ENCODE results near the gene MMP10. TPM values are rescaled to one million over a fixed set of nuclear protein-coding genes. Genes with fewer than 3 reads are reported as not detected.

MMP10 gene
- total and polyA plus RNA-seq, 2 donors (not counting 1 experiment from before 2014, with no cell fraction given) = 0.17 to 0.66 TPM

DNA sequence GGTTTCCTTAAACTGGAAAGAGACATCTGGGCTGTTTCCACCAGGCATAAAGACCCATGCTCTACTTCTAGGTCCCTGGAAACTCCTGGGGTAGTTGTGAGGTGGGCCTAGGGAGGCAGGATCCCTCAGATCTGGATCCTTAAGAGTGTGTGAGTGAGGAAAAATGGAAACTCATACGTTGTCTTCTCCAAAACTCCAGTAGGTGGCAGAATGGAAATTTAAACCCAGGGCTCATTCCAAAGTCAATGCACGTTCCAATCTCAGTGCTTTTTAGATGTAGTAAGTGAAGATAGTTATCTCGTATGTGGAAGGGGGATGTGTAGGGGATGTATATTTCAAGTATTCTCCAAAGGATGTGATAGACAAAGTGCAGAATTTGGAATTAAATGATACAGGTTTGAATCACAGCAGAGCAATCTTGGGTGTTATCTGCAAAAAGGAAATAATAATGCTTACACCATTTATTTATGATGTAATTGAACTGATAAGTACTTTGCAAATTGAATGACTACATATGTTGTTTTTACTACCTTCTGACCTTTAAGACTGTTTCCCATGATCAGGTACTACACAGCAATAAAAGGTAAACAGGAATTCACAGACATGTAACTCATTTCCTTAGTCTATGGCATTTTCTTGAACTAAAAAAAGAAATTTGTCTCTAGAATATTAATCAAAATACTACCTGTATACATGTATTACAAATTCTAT lies 30.7 kb upstream of the MMP10 start:
- Histone ChIP-seq H3K9me3 (ENCODE audit: control insufficient read depth, insufficient read depth, low read depth, low read length) (no peaks in the 10 kb centered on the region), H3K4me2 (ENCODE audit: extremely low read depth, insufficient read depth, low read length) (no peak overlapping the region), H3K79me2 (ENCODE audit: control insufficient read depth, insufficient read depth, low read length) (no peaks in the 10 kb centered on the region), H3K27ac (ENCODE audit: insufficient read depth, low read length) (no peak overlapping the region), H3K27me3 (ENCODE audit: control insufficient read depth, insufficient read depth, low read length) (no peaks in the 10 kb centered on the region), H3K9ac (ENCODE audit: insufficient read depth, low read length) (no peak overlapping the region), H3K4me3 (replicated peaks in 1 of 4; ENCODE audit: control extremely low read depth in 1 of 4, insufficient read depth in 1 of 4, low read depth in 3 of 4, low read length in 4 of 4) (no peak overlapping the region), H2AFZ (ENCODE audit: low read length) (peak overlapping the region; percentile 65), H3K4me1 (ENCODE audit: control insufficient read depth, extremely low read depth, insufficient read depth, low read length) (no peaks in the 10 kb centered on the region), H4K20me1 (ENCODE audit: control insufficient read depth, extremely low read depth, insufficient read depth, low read length) (no peaks in the 10 kb centered on the region), H3K36me3 (ENCODE audit: control insufficient read depth, insufficient read depth, low read length) (no peaks in the 10 kb centered on the region)
- DNase-seq (ENCODE audit: low read depth in 2 of 2) = peak; percentile 35 to 47
- TF ChIP-seq, protein P1, sequence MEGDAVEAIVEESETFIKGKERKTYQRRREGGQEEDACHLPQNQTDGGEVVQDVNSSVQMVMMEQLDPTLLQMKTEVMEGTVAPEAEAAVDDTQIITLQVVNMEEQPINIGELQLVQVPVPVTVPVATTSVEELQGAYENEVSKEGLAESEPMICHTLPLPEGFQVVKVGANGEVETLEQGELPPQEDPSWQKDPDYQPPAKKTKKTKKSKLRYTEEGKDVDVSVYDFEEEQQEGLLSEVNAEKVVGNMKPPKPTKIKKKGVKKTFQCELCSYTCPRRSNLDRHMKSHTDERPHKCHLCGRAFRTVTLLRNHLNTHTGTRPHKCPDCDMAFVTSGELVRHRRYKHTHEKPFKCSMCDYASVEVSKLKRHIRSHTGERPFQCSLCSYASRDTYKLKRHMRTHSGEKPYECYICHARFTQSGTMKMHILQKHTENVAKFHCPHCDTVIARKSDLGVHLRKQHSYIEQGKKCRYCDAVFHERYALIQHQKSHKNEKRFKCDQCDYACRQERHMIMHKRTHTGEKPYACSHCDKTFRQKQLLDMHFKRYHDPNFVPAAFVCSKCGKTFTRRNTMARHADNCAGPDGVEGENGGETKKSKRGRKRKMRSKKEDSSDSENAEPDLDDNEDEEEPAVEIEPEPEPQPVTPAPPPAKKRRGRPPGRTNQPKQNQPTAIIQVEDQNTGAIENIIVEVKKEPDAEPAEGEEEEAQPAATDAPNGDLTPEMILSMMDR (conservative IDR thresholded peaks at IDR 0.05 in 1 of 2, IDR thresholded peaks at IDR 0.05 in 1 of 2; ENCODE audit: low read depth in 1 of 2, low read length in 2 of 2) = peak; percentile 61 to 71
- TF ChIP-seq EZH2 (IDR thresholded peaks at IDR 0.05; ENCODE audit: low read length, missing control alignments) = no peak

DNA sequence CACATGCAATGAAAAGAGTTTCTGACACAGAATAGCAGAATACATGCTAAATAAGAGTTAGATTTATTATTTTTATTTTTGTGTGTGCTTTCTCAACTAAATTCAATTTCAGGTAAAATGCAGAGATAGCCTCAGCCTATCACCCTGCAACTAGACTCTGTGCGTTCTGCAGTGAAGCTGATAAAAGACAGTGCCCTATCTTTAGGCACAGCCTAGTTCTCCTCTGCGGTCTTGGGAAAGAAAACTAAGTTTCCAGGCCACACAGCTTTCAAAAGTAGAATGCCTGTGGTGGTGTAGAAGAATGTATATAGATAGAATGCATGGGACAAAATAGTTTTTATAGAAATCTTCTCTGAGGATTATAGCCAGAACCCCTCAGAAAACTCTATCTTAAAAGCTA lies 29.5 kb upstream of the MMP10 start:
- H3K4me1 ChIP-seq (ENCODE audit: control insufficient read depth, extremely low read depth, insufficient read depth, low read length) = no peaks in the 10 kb centered on the region
- no peak for DNase-seq (ENCODE audit: low read depth in 2 of 2)
- no peaks in the 10 kb centered on the region for H3K9me3 ChIP-seq (ENCODE audit: control insufficient read depth, insufficient read depth, low read depth, low read length)
- H3K27ac ChIP-seq (ENCODE audit: insufficient read depth, low read length) = no peak overlapping the region
- H4K20me1 ChIP-seq (ENCODE audit: control insufficient read depth, extremely low read depth, insufficient read depth, low read length) = no peaks in the 10 kb centered on the region
- H3K4me2 ChIP-seq (ENCODE audit: extremely low read depth, insufficient read depth, low read length) = no peak overlapping the region
- H3K79me2 ChIP-seq (ENCODE audit: control insufficient read depth, insufficient read depth, low read length) = no peaks in the 10 kb centered on the region
- no peak overlapping the region for H3K4me3 ChIP-seq (replicated peaks in 1 of 4; ENCODE audit: control extremely low read depth in 1 of 4, insufficient read depth in 1 of 4, low read depth in 3 of 4, low read length in 4 of 4)
- H2AFZ ChIP-seq (ENCODE audit: low read length) = no peak overlapping the region
- TF ChIP-seq, protein P1 (conservative IDR thresholded peaks at IDR 0.05 in 1 of 2, IDR thresholded peaks at IDR 0.05 in 1 of 2; ENCODE audit: low read depth in 1 of 2, low read length in 2 of 2) = no peak
- no peak for TF ChIP-seq EZH2 (IDR thresholded peaks at IDR 0.05; ENCODE audit: low read length, missing control alignments)
- H3K36me3 ChIP-seq (ENCODE audit: control insufficient read depth, insufficient read depth, low read length) = no peaks in the 10 kb centered on the region
- H3K27me3 ChIP-seq (ENCODE audit: control insufficient read depth, insufficient read depth, low read length) = no peaks in the 10 kb centered on the region
- no peak overlapping the region for H3K9ac ChIP-seq (ENCODE audit: insufficient read depth, low read length)

DNA sequence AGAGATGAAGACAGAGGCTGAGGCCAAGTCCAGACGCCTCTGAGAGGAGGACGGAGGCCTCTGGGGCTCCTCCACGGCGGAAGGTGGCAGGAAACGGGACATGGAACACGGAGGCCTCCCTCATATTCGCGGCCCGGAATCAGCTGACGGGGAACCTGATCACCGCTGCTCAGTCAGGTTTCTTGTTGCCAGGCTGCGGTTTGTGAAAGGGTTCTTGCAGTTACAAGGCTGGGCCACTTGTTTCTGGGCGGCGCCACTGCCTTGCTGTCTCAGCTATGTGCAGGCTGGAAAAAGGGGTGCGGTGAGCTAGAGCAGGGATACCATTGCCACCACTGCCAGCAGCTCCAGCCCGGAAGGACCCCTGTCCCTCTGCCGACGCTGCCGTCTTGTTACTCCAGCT lies 27.5 kb upstream of the MMP10 start:
- Histone ChIP-seq H4K20me1 (ENCODE audit: control insufficient read depth, extremely low read depth, insufficient read depth, low read length) (no peaks in the 10 kb centered on the region), H3K27ac (ENCODE audit: insufficient read depth, low read length) (no peak overlapping the region), H3K4me1 (ENCODE audit: control insufficient read depth, extremely low read depth, insufficient read depth, low read length) (no peaks in the 10 kb centered on the region), H3K9ac (ENCODE audit: insufficient read depth, low read length) (no peak overlapping the region), H2AFZ (ENCODE audit: low read length) (no peak overlapping the region), H3K79me2 (ENCODE audit: control insufficient read depth, insufficient read depth, low read length) (no peaks in the 10 kb centered on the region), H3K4me2 (ENCODE audit: extremely low read depth, insufficient read depth, low read length) (no peak overlapping the region), H3K36me3 (ENCODE audit: control insufficient read depth, insufficient read depth, low read length) (no peaks in the 10 kb centered on the region), H3K27me3 (ENCODE audit: control insufficient read depth, insufficient read depth, low read length) (no peaks in the 10 kb centered on the region), H3K9me3 (ENCODE audit: control insufficient read depth, insufficient read depth, low read depth, low read length) (no peaks in the 10 kb centered on the region), H3K4me3 (replicated peaks in 1 of 4; ENCODE audit: control extremely low read depth in 1 of 4, insufficient read depth in 1 of 4, low read depth in 3 of 4, low read length in 4 of 4) (no peak overlapping the region)
- TF ChIP-seq, protein P1 (conservative IDR thresholded peaks at IDR 0.05 in 1 of 2, IDR thresholded peaks at IDR 0.05 in 1 of 2; ENCODE audit: low read depth in 1 of 2, low read length in 2 of 2) = peak in 1 of 2 donors; percentile 53
- no peak for TF ChIP-seq EZH2 (IDR thresholded peaks at IDR 0.05; ENCODE audit: low read length, missing control alignments)
- DNase-seq (ENCODE audit: low read depth in 2 of 2) = peak; percentile 31 to 43

All from fibroblast of lung (primary cell).